DMS 273 treated with DMSO at 0.1 percent for 48 hours (cell line): ENCODE measurements around the gene TMEM244.
"Not testable (repeated sequence)": the region's sequence is repeated elsewhere in the genome, so short reads cannot be mapped to it uniquely, and the experiment has no call there.

Experiments
- DNase-seq: peaks from one replicate; lab custom pipeline; 2025; lab: John Stamatoyannopoulos, UW

Gene TMEM244

GRCh38 chr6:129866688-129867087 is 5.6 kb upstream of the TMEM244 start:
- DNase-seq: no peak

- DNase-seq: no peak
Measured at GRCh38 chr6:129866256-129866655, 5.1 kb upstream of the TMEM244 start.

- DNase-seq: no peak
Measured at GRCh38 chr6:129865013-129865412, 3.9 kb upstream of the TMEM244 start.

GRCh38 chr6:129863664-129864063 is 2.5 kb upstream of the TMEM244 start:
- no peak for DNase-seq

GRCh38 chr6:129859524-129859923 is 1.6 kb downstream of the TMEM244 start:
- DNase-seq: no peak

- DNase-seq: no peak
Measured at GRCh38 chr6:129857838-129858237, 3.3 kb downstream of the TMEM244 start.

GRCh38 chr6:129853996-129854711 is 7.0 kb downstream of the TMEM244 start:
- DNase-seq: no peak

- no peak for DNase-seq
Measured at GRCh38 chr6:129852257-129852858, 8.8 kb downstream of the TMEM244 start.

- DNase-seq: no peak
Measured at GRCh38 chr6:129849456-129849855, 11.7 kb downstream of the TMEM244 start.

- no peak for DNase-seq
Measured at GRCh38 chr6:129846761-129847160, 14.4 kb downstream of the TMEM244 start.

GRCh38 chr6:129845696-129846095 is 15.4 kb downstream of the TMEM244 start:
- DNase-seq: no peak

GRCh38 chr6:129844118-129844891 is 16.8 kb downstream of the TMEM244 start:
- no peak for DNase-seq

GRCh38 chr6:129843573-129843972 is 17.5 kb downstream of the TMEM244 start:
- no peak for DNase-seq

GRCh38 chr6:129842881-129843409 is 18.2 kb downstream of the TMEM244 start:
- DNase-seq: no peak

- DNase-seq: no peak
Measured at GRCh38 chr6:129842137-129842536, 19.0 kb downstream of the TMEM244 start.

- not testable (repeated sequence) for DNase-seq
Measured at GRCh38 chr6:129839562-129839961, 21.6 kb downstream of the TMEM244 start.

GRCh38 chr6:129835691-129836090 is 25.4 kb downstream of the TMEM244 start:
- DNase-seq: no peak

- DNase-seq: no peak
Measured at GRCh38 chr6:129832299-129832698, 28.8 kb downstream of the TMEM244 start.

GRCh38 chr6:129828229-129828628 is 32.9 kb downstream of the TMEM244 start:
- DNase-seq: no peak

- DNase-seq: no peak
Measured at GRCh38 chr6:129818251-129818650, 42.9 kb downstream of the TMEM244 start.

- DNase-seq: no peak
Measured at GRCh38 chr6:129817821-129818220, 43.3 kb downstream of the TMEM244 start.

- DNase-seq: no peak
Measured at GRCh38 chr6:129817332-129817731, 43.8 kb downstream of the TMEM244 start.
